PC-9 (cell line): Measurements from ENCODE around the gene SKI. TPM values are rescaled to one million over a fixed set of nuclear protein-coding genes. Genes with fewer than 3 reads are reported as not detected.

Experiments
- BruUV-seq: library from RNA; stranded (reverse); fragments of 400-500 nt; replicated peaks from 2 replicates; lab custom pipeline; 2021; lab: Mats Ljungman, UMichigan
- CTCF ChIA-PET: fragments of 300-600 bp; sonication (Branson Sonifier 250); formaldehyde crosslinking; loops from one replicate; lab custom pipeline; 2022; ENCODE audit warnings: antibody characterized with exemption; lab: Charles Lee
- POLR2A ChIA-PET: fragments of 300-600 bp; sonication (Branson Sonifier 250); formaldehyde crosslinking; loops from one replicate; lab custom pipeline; 2022; ENCODE audit warnings: antibody characterized with exemption; ENCODE audit not compliant: unreplicated experiment; lab: Charles Lee
- DNase-seq, 2 experiments: peaks; one replicate each; pipeline versions ENCODE4 v3.0.0 to v3.0.0-alpha.2; 2015 to 2022; ENCODE audit warnings: mixed read lengths in 1 of 2
- H2AFZ ChIP-seq: fragments of 200-600 bp; sonication (generic); 2 replicates; pipeline ENCODE4 v1.8.1; 2017; ENCODE audit warnings: antibody characterized with exemption
- H3F3A ChIP-seq: fragments of 200-600 bp; sonication (generic); 2 replicates; pipeline ENCODE4 v1.8.1; 2017; ENCODE audit warnings: antibody characterized with exemption, mild to moderate bottlenecking, low read depth; ENCODE audit not compliant: insufficient read depth
- H3K27ac ChIP-seq: fragments of 200-600 bp; sonication (generic); 2 replicates; pipeline ENCODE4 v1.6.1; 2016; ENCODE audit warnings: mixed run types
- H3K27me3 ChIP-seq: fragments of 200-600 bp; sonication (generic); 2 replicates; pipeline ENCODE4 v1.6.1; 2016; ENCODE audit warnings: low read depth, mixed run types; ENCODE audit not compliant: insufficient read depth
- H3K36me3 ChIP-seq: fragments of 200-600 bp; sonication (generic); 2 replicates; pipeline ENCODE4 v1.6.1; 2016; ENCODE audit warnings: low read depth, mixed run types
- H3K4me1 ChIP-seq: fragments of 200-600 bp; sonication (generic); replicated peaks from 2 replicates; pipeline ENCODE4 v1.6.1; 2016; ENCODE audit warnings: mixed run types; ENCODE audit not compliant: insufficient read depth
- H3K4me2 ChIP-seq: fragments of 200-600 bp; sonication (generic); 2 replicates; pipeline ENCODE4 v1.6.1; 2017; ENCODE audit warnings: mixed run types
- H3K4me3 ChIP-seq: fragments of 200-600 bp; sonication (generic); 2 replicates; pipeline ENCODE4 v1.6.1; 2016; ENCODE audit warnings: mixed run types
- H3K79me2 ChIP-seq: fragments of 200-600 bp; sonication (generic); 2 replicates; pipeline ENCODE4 v1.6.1; 2017; ENCODE audit warnings: low read depth, mixed run types
- H3K9me2 ChIP-seq: fragments of 200-600 bp; sonication (generic); 2 replicates; pipeline ENCODE4 v1.8.1; 2017; ENCODE audit warnings: mild to moderate bottlenecking; ENCODE audit not compliant: insufficient read depth
- H3K9me3 ChIP-seq: fragments of 200-600 bp; sonication (generic); 2 replicates; pipeline ENCODE4 v1.8.1; 2016; ENCODE audit warnings: low read depth; ENCODE audit not compliant: insufficient read depth
- H4K20me1 ChIP-seq: fragments of 200-600 bp; sonication (generic); 2 replicates; pipeline ENCODE4 v1.8.1; 2017; ENCODE audit not compliant: insufficient read depth
- EZH2 ChIP-seq: fragments of 200-600 bp; sonication (generic); IDR thresholded peaks from 2 replicates; pipeline ENCODE4 v1.8.0; 2017; ENCODE audit warnings: antibody characterized with exemption, low read depth
- intact Hi-C: fragments of 100-400 bp; cut with micrococcal nuclease; formaldehyde crosslinking; loops from one replicate; pipeline ENCODE4 v1.10.0; 2022; ENCODE audit not compliant: unreplicated experiment
- total RNA-seq: library from RNA; stranded (reverse); gene quantifications from 2 replicates; pipeline ENCODE4 v1.2.3, GENCODE V29; 2021
- TF ChIP-seq, protein P1 (sequence below): fragments of 200-600 bp; sonication (generic); conservative IDR thresholded peaks from 2 replicates; pipeline ENCODE4 v1.6.1; 2017; ENCODE audit warnings: mixed run types, antibody characterized with exemption, mild to moderate bottlenecking, moderate library complexity

The SKI gene
- total RNA-seq, 1 experiment from 2014 or later, result 36.2 TPM

DNA sequence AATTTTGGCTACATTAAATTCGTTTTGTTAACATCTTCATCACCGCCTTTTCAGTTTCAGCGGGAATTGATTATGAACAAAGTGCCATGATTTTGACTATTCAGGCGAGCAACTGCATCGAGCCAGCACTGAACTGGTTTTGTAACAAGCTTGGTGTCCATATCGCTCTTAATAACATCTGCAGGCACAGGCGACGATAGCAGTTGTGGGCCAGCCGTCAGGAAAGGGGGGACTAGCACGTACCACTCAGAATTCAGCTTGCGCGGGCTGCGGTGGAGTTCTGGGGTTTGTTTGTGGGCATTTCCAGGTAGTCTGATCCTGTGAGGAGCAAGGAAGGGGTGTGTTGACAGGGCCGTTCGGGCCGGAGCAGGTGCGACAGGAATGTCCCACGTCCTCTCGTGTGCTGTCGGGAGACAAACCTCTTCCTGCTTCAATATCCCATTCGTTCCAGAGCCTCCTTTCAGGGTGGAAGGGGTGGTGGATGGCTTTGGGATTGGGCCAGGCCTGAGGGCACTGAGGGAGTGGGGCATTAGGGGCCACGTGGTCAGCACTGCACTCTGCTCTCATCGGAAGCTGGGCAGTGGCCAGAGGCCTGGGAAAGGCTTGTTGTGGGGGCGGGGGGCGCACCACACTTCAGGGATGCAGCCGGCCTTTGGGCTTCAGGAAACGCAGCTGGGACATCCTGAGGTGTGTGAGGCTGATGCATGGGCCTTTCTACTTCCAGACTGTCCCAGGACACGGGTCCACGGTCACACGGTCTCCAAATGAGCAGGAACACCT is 39.1 kb downstream of the SKI start:
- no peak for DNase-seq
- intact Hi-C loops, result no loop called here
- POLR2A ChIA-PET, result no interaction called here

DNA sequence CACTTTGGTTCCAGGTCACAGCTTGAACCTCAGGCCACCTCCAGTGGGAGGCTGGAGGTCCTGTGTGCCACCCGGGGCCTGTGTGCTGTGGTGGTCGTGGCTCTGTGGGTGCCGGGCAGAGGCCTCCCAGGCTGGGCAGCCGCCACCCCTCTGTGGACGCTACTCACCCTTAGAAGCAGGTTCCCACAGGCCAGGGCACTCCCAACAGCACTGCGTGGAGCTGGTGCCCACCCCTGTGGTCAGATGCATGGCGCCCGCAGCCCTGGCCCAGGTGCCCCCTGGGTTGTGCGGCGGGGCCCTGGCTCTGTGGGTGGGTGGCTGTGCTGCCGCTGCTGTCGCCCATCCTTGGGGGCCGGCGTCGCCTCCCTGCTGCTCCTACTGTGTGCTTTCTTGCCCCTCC is 39.7 kb downstream of the SKI start:
- Histone ChIP-seq H3K27ac (no peak overlapping the region), H3K4me3 (no peak overlapping the region), H4K20me1 (peaks cover 88% of the 10 kb centered on the region), H3K79me2 (peaks cover 97% of the 10 kb centered on the region), H3K9me2 (no peaks in the 10 kb centered on the region), H3K36me3 (no peaks in the 10 kb centered on the region), H3F3A (no peaks in the 10 kb centered on the region), H3K4me1 (no peaks in the 10 kb centered on the region), H3K27me3 (no peaks in the 10 kb centered on the region), H2AFZ (no peak overlapping the region), H3K4me2 (no peak overlapping the region), H3K9me3 (no peaks in the 10 kb centered on the region)
- ChIA-PET CTCF (no interaction called here), POLR2A (no interaction called here)
- no peak for DNase-seq
- TF ChIP-seq, protein P1, sequence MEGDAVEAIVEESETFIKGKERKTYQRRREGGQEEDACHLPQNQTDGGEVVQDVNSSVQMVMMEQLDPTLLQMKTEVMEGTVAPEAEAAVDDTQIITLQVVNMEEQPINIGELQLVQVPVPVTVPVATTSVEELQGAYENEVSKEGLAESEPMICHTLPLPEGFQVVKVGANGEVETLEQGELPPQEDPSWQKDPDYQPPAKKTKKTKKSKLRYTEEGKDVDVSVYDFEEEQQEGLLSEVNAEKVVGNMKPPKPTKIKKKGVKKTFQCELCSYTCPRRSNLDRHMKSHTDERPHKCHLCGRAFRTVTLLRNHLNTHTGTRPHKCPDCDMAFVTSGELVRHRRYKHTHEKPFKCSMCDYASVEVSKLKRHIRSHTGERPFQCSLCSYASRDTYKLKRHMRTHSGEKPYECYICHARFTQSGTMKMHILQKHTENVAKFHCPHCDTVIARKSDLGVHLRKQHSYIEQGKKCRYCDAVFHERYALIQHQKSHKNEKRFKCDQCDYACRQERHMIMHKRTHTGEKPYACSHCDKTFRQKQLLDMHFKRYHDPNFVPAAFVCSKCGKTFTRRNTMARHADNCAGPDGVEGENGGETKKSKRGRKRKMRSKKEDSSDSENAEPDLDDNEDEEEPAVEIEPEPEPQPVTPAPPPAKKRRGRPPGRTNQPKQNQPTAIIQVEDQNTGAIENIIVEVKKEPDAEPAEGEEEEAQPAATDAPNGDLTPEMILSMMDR, result no peak
- no peak for TF ChIP-seq EZH2
- intact Hi-C loops, result no loop called here
- no TSS peak for BruUV-seq

More for the DNA sequence above, 39.1 kb downstream of the SKI start:
- H3K4me3 ChIP-seq, result no peak overlapping the region
- peaks cover 97% of the 10 kb centered on the region for H3K79me2 ChIP-seq
- H3K36me3 ChIP-seq, result no peaks in the 10 kb centered on the region
- no peaks in the 10 kb centered on the region for H3F3A ChIP-seq
- H3K9me3 ChIP-seq, result no peaks in the 10 kb centered on the region
- no peak overlapping the region for H2AFZ ChIP-seq
- no TSS peak for BruUV-seq
- no peak overlapping the region for H3K4me2 ChIP-seq
- no peak for TF ChIP-seq EZH2
- TF ChIP-seq, protein P1, result no peak
- peaks cover 86% of the 10 kb centered on the region for H4K20me1 ChIP-seq
- no peaks in the 10 kb centered on the region for H3K9me2 ChIP-seq
- H3K27ac ChIP-seq, result no peak overlapping the region
- no peaks in the 10 kb centered on the region for H3K4me1 ChIP-seq
- H3K27me3 ChIP-seq, result no peaks in the 10 kb centered on the region
- CTCF ChIA-PET, result no interaction called here

DNA sequence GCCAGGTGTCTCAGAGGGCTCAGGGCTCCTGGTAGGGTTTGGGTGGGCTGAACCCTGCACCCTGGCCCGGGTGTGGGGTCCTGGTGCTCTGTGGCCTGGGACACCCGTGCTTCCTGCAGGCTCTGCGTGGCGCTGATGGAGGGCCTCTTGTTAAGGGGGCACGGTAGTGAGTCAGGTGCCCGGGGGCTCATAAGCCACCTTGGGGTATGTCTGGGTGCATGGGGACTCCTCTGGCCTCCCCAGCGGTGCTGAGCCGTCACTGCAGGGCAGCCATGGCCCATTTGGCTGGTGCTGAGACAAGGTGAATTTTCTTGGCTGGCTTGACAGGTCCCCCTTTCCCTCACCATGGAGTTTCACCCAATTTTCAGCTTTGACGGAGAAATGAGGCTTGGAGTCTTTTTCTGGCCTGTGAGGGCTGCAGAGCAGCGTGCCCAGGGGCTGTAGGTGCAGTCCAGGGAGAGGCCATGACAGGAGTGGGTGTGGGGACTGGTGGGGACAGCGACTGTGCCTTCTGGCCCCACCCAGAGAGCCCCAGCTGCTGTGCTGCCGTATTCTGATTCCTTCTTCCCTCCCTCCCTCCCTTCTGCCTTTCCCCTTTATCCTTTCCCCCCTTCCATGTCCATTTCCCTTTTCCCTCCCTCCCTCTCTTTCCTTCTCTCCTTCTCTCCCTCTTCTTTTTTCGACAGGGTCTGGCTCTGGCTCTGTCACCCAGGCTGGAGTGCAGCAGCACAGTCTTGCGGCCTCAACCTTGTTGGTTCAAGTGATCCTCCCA is 40.4 kb downstream of the SKI start:
- H3K9me2 ChIP-seq, result no peaks in the 10 kb centered on the region
- H3K4me2 ChIP-seq, result no peak overlapping the region
- no peak overlapping the region for H3K4me3 ChIP-seq
- H3K27me3 ChIP-seq, result no peaks in the 10 kb centered on the region
- H3K36me3 ChIP-seq, result no peaks in the 10 kb centered on the region
- intact Hi-C loops, result no loop called here
- POLR2A ChIA-PET, result no interaction called here
- DNase-seq, result no peak
- no peak for TF ChIP-seq EZH2
- TF ChIP-seq, protein P1, result no peak
- H3K79me2 ChIP-seq, result peaks cover 97% of the 10 kb centered on the region
- no peaks in the 10 kb centered on the region for H3F3A ChIP-seq
- BruUV-seq, result no TSS peak
- H2AFZ ChIP-seq, result no peak overlapping the region
- no peak overlapping the region for H3K27ac ChIP-seq
- CTCF ChIA-PET, result no interaction called here
- H4K20me1 ChIP-seq, result peaks cover 89% of the 10 kb centered on the region
- H3K4me1 ChIP-seq, result no peaks in the 10 kb centered on the region
- no peaks in the 10 kb centered on the region for H3K9me3 ChIP-seq
